ENCODE results near the gene UBXN2A.

UBXN2A gene

GRCh38 chr2:24047703-24048033, 107.4 kb downstream of the UBXN2A start:
- Histone ChIP-seq H2BK5ac (ENCODE audit: low read length) (no peak overlapping the region), H3K9me3 (replicated peaks in 1 of 2; ENCODE audit: control insufficient read depth in 2 of 2, insufficient read depth in 1 of 2, low read depth in 1 of 2, low read length in 2 of 2) (no peaks in the 10 kb centered on the region), H3K4me2 (ENCODE audit: insufficient read depth, low read length, poor library complexity, severe bottlenecking) (peak overlapping the region; percentile 29), H3K9ac (ENCODE audit: low read depth, low read length, poor library complexity) (no peak overlapping the region), H2BK120ac (ENCODE audit: low read depth, low read length) (no peak overlapping the region), H3K36me3 (replicated peaks in 1 of 2; ENCODE audit: control insufficient read depth in 2 of 2, insufficient read depth in 2 of 2, low read length in 2 of 2) (peaks cover 0 to 11% of the 10 kb centered on the region in 2 donors), H2BK12ac (ENCODE audit: low read length) (no peak overlapping the region), H4K8ac (ENCODE audit: low read depth, low read length) (peak overlapping the region; percentile 87), H3K4ac (ENCODE audit: low read length) (no peak overlapping the region), H3K27me3 (ENCODE audit: control insufficient read depth in 3 of 3, insufficient read depth in 3 of 3, low read depth in 1 of 3, low read length in 3 of 3) (peaks cover 0 to 8% (median 0%) of the 10 kb centered on the region in 3 experiments), H3K4me3 (ENCODE audit: low read length in 2 of 2) (peak overlapping the region in 1 of 2 donors; percentile 70), H3K18ac (ENCODE audit: low read length) (no peak overlapping the region), H2AFZ (ENCODE audit: low read length) (peak overlapping the region; percentile 74), H3K23ac (ENCODE audit: low read depth, low read length, poor library complexity) (no peak overlapping the region), H2BK15ac (ENCODE audit: low read length) (no peak overlapping the region), H4K91ac (ENCODE audit: low read depth, low read length, poor library complexity) (no peak overlapping the region), H3K27ac (replicated peaks; ENCODE audit: low read length) (no peak overlapping the region), H3K4me1 (ENCODE audit: control insufficient read depth in 2 of 2, insufficient read depth in 1 of 2, low read depth in 1 of 2, low read length in 2 of 2) (peaks cover 2 to 5% of the 10 kb centered on the region in 2 donors), H2AK5ac (ENCODE audit: low read depth, low read length) (no peak overlapping the region), H3K14ac (ENCODE audit: low read length) (no peak overlapping the region), H3K79me1 (ENCODE audit: low read depth, low read length) (peaks cover 4% of the 10 kb centered on the region)
- no CpG with 5 or more reads among the region's 8 CpGs for WGBS, 2 donors (ENCODE audit: extremely low coverage in 2 of 2, insufficient read length in 2 of 2, insufficient replicate concordance in 1 of 2)
- no peak for DNase-seq (ENCODE audit: low spot score)

- Histone ChIP-seq H3K36me3 (replicated peaks in 1 of 2; ENCODE audit: control insufficient read depth in 2 of 2, insufficient read depth in 2 of 2, low read length in 2 of 2) (peaks cover 0 to 3% of the 10 kb centered on the region in 2 donors), H2BK12ac (ENCODE audit: low read length) (no peak overlapping the region), H3K14ac (ENCODE audit: low read length) (no peak overlapping the region), H2AK5ac (ENCODE audit: low read depth, low read length) (no peak overlapping the region), H4K8ac (ENCODE audit: low read depth, low read length) (no peak overlapping the region), H3K27ac (replicated peaks; ENCODE audit: low read length) (no peak overlapping the region), H2BK5ac (ENCODE audit: low read length) (no peak overlapping the region), H2BK15ac (ENCODE audit: low read length) (no peak overlapping the region), H3K23ac (ENCODE audit: low read depth, low read length, poor library complexity) (no peak overlapping the region), H3K4me2 (ENCODE audit: insufficient read depth, low read length, poor library complexity, severe bottlenecking) (peak overlapping the region; percentile 89), H2AFZ (ENCODE audit: low read length) (peak overlapping the region; percentile 98), H3K27me3 (ENCODE audit: control insufficient read depth in 3 of 3, insufficient read depth in 3 of 3, low read depth in 1 of 3, low read length in 3 of 3) (peaks cover 0 to 8% (median 0%) of the 10 kb centered on the region in 3 experiments), H4K91ac (ENCODE audit: low read depth, low read length, poor library complexity) (no peak overlapping the region), H3K79me1 (ENCODE audit: low read depth, low read length) (peaks cover 4% of the 10 kb centered on the region), H3K4me3 (ENCODE audit: low read length in 2 of 2) (peak overlapping the region; percentile 68 to 73), H3K18ac (ENCODE audit: low read length) (peak overlapping the region; percentile 42), H3K9me3 (replicated peaks in 1 of 2; ENCODE audit: control insufficient read depth in 2 of 2, insufficient read depth in 1 of 2, low read depth in 1 of 2, low read length in 2 of 2) (no peaks in the 10 kb centered on the region), H2BK120ac (ENCODE audit: low read depth, low read length) (no peak overlapping the region), H3K4ac (ENCODE audit: low read length) (no peak overlapping the region), H3K4me1 (ENCODE audit: control insufficient read depth in 2 of 2, insufficient read depth in 1 of 2, low read depth in 1 of 2, low read length in 2 of 2) (peaks cover 2 to 5% of the 10 kb centered on the region in 2 donors), H3K9ac (ENCODE audit: low read depth, low read length, poor library complexity) (no peak overlapping the region)
- DNase-seq (ENCODE audit: low spot score): no peak
- no CpG with 5 or more reads among the region's 23 CpGs for WGBS, 2 donors (ENCODE audit: extremely low coverage in 2 of 2, insufficient read length in 2 of 2, insufficient replicate concordance in 1 of 2)
Measured at GRCh38 chr2:24048769-24049484, 108.7 kb downstream of the UBXN2A start.

GRCh38 chr2:24049485-24050021, 109.3 kb downstream of the UBXN2A start, which contains the start of gene FKBP1B:
FKBP1B (plus strand) TSS chr2:24049741; CDS start chr2:24049850, 109 bp downstream.
- Histone ChIP-seq H3K4ac (ENCODE audit: low read length) (no peak within 1 kb of the TSS), H2BK5ac (ENCODE audit: low read length) (peak within 1 kb of the TSS; percentile 83), H2BK120ac (ENCODE audit: low read depth, low read length) (no peak within 1 kb of the TSS), H2BK15ac (ENCODE audit: low read length) (peak within 1 kb of the TSS; percentile 8), H2BK12ac (ENCODE audit: low read length) (no peak within 1 kb of the TSS), H3K23ac (ENCODE audit: low read depth, low read length, poor library complexity) (peak within 1 kb of the TSS; percentile 69), H3K79me1 (ENCODE audit: low read depth, low read length) (peaks cover 4% of the 10 kb centered on the region), H3K36me3 (replicated peaks in 1 of 2; ENCODE audit: control insufficient read depth in 2 of 2, insufficient read depth in 2 of 2, low read length in 2 of 2) (peaks cover 0 to 1% of the 10 kb centered on the region in 2 donors), H3K4me2 (ENCODE audit: insufficient read depth, low read length, poor library complexity, severe bottlenecking) (peak within 1 kb of the TSS; percentile 89), H4K8ac (ENCODE audit: low read depth, low read length) (no peak within 1 kb of the TSS), H2AFZ (ENCODE audit: low read length) (peak within 1 kb of the TSS; percentile 98), H3K9me3 (replicated peaks in 1 of 2; ENCODE audit: control insufficient read depth in 2 of 2, insufficient read depth in 1 of 2, low read depth in 1 of 2, low read length in 2 of 2) (no peaks in the 10 kb centered on the region), H3K27ac (replicated peaks; ENCODE audit: low read length) (no peak within 1 kb of the TSS), H2AK5ac (ENCODE audit: low read depth, low read length) (no peak within 1 kb of the TSS), H3K18ac (ENCODE audit: low read length) (peak within 1 kb of the TSS; percentile 88), H3K4me1 (ENCODE audit: control insufficient read depth in 2 of 2, insufficient read depth in 1 of 2, low read depth in 1 of 2, low read length in 2 of 2) (peaks cover 2 to 5% of the 10 kb centered on the region in 2 donors), H4K91ac (ENCODE audit: low read depth, low read length, poor library complexity) (peak within 1 kb of the TSS; percentile 68), H3K4me3 (ENCODE audit: low read length in 2 of 2) (peak within 1 kb of the TSS; percentile 68 to 91), H3K14ac (ENCODE audit: low read length) (peak within 1 kb of the TSS; percentile 77), H3K27me3 (ENCODE audit: control insufficient read depth in 3 of 3, insufficient read depth in 3 of 3, low read depth in 1 of 3, low read length in 3 of 3) (peaks cover 0 to 8% (median 0%) of the 10 kb centered on the region in 3 experiments), H3K9ac (ENCODE audit: low read depth, low read length, poor library complexity) (peak within 1 kb of the TSS; percentile 73)
- DNase-seq (ENCODE audit: low spot score): peak; percentile 63
- no CpG with 5 or more reads among the region's 52 CpGs for WGBS, 2 donors (ENCODE audit: extremely low coverage in 2 of 2, insufficient read length in 2 of 2, insufficient replicate concordance in 1 of 2)
